HepG2 (cell line): ENCODE results near the gene USP20. TPM values are rescaled to one million over a fixed set of nuclear protein-coding genes. Genes with fewer than 3 reads are reported as not detected.

Experiments used
- ADNP ChIP-seq: sonication (generic); formaldehyde crosslinking; IDR thresholded peaks from 2 replicates; pipeline ENCODE4 v1.4.0; 2020; ENCODE audit warnings: missing genetic modification reagents
- HDAC1 ChIP-seq: sonication (generic); formaldehyde crosslinking; IDR thresholded peaks from 2 replicates; pipeline ENCODE4 v1.5.1; 2020; ENCODE audit warnings: mild to moderate bottlenecking, missing genetic modification reagents
- NFAT5 ChIP-seq: sonication (generic); formaldehyde crosslinking; IDR thresholded peaks from 2 replicates; pipeline ENCODE4 v1.4.0; 2020; ENCODE audit warnings: missing genetic modification reagents
- NFE2 ChIP-seq: sonication (generic); formaldehyde crosslinking; IDR thresholded peaks from 2 replicates; pipeline ENCODE4 v1.4.0; 2020; ENCODE audit warnings: missing genetic modification reagents
- PHF5A ChIP-seq: IDR thresholded peaks from one replicate; pipeline ENCODE4 v1.6.1; 2018; ENCODE audit warnings: low read depth, missing genetic modification reagents; ENCODE audit not compliant: unreplicated experiment
- SOX6 ChIP-seq, 2 experiments: fragments of 450-650 bp in 1 of 2; sonication (generic) in 1 of 2; formaldehyde crosslinking in 1 of 2; IDR thresholded peaks; 2 replicates each; pipeline versions ENCODE4 v1.4.0 to v1.6.1; 2017 to 2020; ENCODE audit warnings: antibody characterized with exemption in 1 of 2, mild to moderate bottlenecking in 1 of 2, missing genetic modification reagents in 1 of 2
- ZFY ChIP-seq: sonication (generic); formaldehyde crosslinking; IDR thresholded peaks from 2 replicates; pipeline ENCODE4 v1.4.0; 2020; ENCODE audit warnings: missing genetic modification reagents
- ZNF121 ChIP-seq: sonication (generic); formaldehyde crosslinking; IDR thresholded peaks from 2 replicates; pipeline ENCODE4 v1.5.0; 2020; ENCODE audit warnings: mild to moderate bottlenecking, missing genetic modification reagents
- ZNF232 ChIP-seq: sonication (generic); formaldehyde crosslinking; IDR thresholded peaks from 2 replicates; pipeline ENCODE4 v1.4.0; 2020; ENCODE audit warnings: missing genetic modification reagents, borderline replicate concordance
- ZNF547 ChIP-seq: sonication (generic); formaldehyde crosslinking; IDR thresholded peaks from 2 replicates; pipeline ENCODE4 v1.5.1; 2020; ENCODE audit warnings: mild to moderate bottlenecking, missing genetic modification reagents
- ZNF563 ChIP-seq: sonication (generic); formaldehyde crosslinking; IDR thresholded peaks from 2 replicates; pipeline ENCODE4 v1.8.0; 2022; ENCODE audit warnings: mild to moderate bottlenecking, moderate library complexity, missing genetic modification reagents
- polyA plus RNA-seq, 8 experiments: library from polyadenylated mRNA; depleted of rRNA in 3 of 8; stranded (reverse) in 7 of 8; unstranded in 1 of 8; fragments of >200 nt; fragmentation: Illumina TruSeq in 4 of 8; extraction: Trizol in 4 of 8; gene quantifications; 2 replicates each; pipeline versions ENCODE4 v1.2.1 to v1.2.3, GENCODE V29; 2011 to 2016; ENCODE audit warnings: low read depth in 4 of 8, missing spikeins in 1 of 8, mixed read lengths in 1 of 8; ENCODE audit not compliant: insufficient read depth in 1 of 8
- total RNA-seq, 5 experiments: library from RNA; depleted of rRNA; stranded (reverse); fragments of >200 nt; fragmentation: Illumina TruSeq; extraction: Trizol; gene quantifications; 2 replicates each; pipeline ENCODE4 v1.2.3, GENCODE V29; 2016; ENCODE audit warnings: low read depth in 1 of 5

USP20 gene
- total and polyA plus RNA-seq, 2 of the 13 experiments (the other 11 are each of a cell fraction or from before 2014, with no cell fraction given), result 4.4 to 5.9 TPM

DNA sequence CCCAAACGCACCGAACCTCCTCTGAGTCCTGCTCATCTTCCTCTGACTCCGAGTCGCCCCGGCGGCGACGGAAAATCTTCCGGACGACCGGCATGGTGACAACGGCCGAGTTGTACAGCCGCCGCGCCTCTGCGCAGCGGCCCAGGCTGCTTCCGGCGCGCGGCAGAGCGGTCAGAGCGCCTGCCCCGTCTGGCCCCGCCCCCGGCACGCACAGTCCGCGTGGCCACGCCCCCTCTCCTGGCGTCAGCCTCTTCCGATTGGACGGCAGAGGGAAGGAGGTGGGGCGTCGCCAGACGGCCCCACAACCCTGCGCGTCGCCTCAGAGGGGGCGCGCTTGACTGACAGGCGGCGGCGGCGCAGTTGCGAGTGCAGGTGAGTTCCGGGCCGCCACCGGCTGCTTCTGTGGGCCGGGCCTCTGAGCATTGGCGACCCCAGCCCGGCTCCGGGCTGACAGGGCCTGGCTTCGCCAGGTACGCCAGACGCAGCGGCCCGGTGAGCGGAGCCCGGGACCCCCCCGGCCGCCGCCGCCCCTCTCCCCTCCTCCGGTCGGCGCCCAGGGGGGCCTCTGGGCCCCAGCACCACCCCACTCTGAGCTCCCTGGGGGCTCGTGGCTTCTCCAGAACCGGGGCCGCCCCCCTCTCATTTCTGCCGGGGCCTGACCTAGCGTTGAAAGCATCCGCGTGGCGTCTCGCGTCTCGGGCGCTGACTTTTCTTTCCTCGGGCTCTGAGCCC is at the start of gene USP20, which contains the start of gene C9orf78 (continued):
- no peak for TF ChIP-seq NFE2 (CRISPR knock-in tag)
- peak; percentile 93 for TF ChIP-seq HDAC1 (CRISPR knock-in tag)
- TF ChIP-seq ZNF547, result peak; percentile 50; the same call in 1 of the 2 replicates
- TF ChIP-seq SOX6 (IDR thresholded peaks at IDR 0.05), result no peak
- TF ChIP-seq SOX6 (CRISPR knock-in tag; IDR thresholded peaks at IDR 0.05), result peak; percentile 4; the same call in 1 of the 2 replicates
- no peak for TF ChIP-seq ZNF232 (CRISPR knock-in tag)
- peak; percentile 88 for TF ChIP-seq ZFY
- no peak for TF ChIP-seq ZNF121 (CRISPR knock-in tag)
- TF ChIP-seq NFAT5, result 0 out of 2 replicates have a peak, but pooled peaks have one; percentile 13
- TF ChIP-seq ADNP, result no peak
- TF ChIP-seq PHF5A (CRISPR knock-in tag), result peak; percentile 20
- TF ChIP-seq ZNF563 (CRISPR knock-in tag), result 0 out of 2 replicates have a peak, but pooled peaks have one; percentile 46
